Measurements from ENCODE around the gene SEMA3C.
"Not testable (repeated sequence)": the region's sequence is repeated elsewhere in the genome, so short reads cannot be mapped to it uniquely, and the experiment has no call there.

The SEMA3C gene

DNA sequence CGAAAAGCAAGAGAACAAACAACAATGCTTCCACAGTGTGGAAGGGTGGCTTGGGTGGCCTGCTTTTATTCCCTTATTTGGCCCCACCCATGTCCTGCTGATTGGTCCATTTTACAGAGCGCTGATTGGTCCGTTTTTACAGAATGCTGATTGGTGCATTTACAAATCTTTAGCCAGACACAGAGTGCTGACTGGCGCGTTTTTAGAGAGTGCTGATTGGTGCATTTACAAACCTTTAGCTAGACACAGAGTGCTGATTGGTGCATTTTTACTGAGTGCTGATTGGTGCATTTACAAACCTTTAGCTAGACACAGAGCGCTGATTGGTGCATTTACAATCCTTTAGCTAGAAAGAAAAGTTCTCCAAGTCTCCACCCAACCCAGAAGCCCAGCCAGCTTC lies 8.1 kb upstream of the SEMA3C start:
- DNase-seq (ENCODE audit: low spot score), result not testable (repeated sequence)

DNA sequence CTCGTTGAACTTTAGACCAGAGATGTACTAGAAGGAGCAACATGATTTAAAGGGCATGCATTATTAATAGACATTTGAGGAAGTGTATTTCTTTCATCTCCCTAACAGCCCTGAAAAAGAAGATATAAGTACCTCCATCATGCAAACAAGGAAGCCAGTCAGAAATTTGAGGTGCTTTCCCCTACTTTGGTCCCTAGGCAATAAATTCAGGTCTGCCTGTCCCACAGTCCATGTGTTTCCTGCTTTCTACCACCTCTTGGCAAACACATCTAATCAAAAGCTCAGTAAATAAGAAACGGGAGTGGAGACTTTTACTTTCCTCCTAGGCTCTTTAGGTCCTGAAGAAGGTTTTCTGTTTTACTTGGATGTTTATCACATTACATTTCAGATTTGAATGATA lies 5.2 kb upstream of the SEMA3C start:
- DNase-seq (ENCODE audit: low spot score), result no peak

DNA sequence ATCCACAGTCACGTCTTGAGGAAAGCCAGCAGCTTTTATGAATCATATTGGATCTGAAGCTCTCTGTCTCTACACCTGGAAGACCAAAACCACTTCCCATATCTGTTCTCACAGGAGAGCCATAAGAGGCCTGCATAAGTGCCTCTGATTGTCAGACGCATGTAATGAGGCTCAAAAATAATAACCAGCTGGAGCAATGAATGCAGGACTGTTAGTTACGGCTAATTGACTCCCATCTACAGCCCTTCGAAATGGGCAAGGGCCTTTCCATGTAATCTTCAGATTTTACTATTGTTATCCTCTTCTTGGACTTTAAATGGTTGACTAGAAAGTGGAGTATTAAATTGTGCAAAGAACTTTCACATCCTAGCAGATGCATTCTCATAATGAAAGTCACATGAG lies 4.4 kb upstream of the SEMA3C start:
- no peak for DNase-seq (ENCODE audit: low spot score)

DNA sequence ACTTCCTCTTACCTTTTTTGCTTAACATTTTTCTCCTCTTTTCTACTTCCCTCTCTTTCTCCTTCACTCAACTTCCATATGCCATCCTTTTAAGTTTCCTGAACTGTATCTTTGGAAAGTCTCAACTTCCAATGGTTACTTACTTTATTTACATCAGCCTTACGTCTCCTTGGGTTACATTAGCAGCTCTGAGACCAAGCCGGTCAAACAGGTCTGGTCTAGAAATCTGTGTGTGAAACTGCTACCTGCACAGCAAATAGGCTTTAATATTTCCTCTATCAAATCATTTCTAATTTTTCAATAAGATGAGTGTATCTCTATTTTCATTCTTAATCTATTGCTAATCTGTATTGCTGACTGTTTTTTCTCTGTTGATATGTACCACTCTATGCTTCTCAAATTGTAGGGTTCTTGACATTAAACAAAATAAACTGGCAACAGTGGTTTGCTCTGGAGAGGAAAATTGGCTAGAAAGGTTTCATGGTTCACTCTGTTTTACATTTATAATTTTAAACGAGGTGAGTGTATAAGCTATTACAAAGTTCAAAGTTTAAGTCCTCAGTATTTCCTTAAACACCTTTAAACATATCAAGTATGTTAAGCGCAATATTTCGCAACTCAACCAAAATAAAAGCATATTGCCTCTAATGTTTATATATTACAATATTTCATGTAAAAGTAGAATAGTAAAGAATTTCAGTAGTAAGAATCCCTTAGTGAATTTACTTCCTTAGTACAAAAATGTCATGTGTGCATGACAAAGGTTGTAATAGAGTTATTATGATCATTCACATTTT lies 3.6 kb upstream of the SEMA3C start:
- no peak for DNase-seq (ENCODE audit: low spot score)

DNA sequence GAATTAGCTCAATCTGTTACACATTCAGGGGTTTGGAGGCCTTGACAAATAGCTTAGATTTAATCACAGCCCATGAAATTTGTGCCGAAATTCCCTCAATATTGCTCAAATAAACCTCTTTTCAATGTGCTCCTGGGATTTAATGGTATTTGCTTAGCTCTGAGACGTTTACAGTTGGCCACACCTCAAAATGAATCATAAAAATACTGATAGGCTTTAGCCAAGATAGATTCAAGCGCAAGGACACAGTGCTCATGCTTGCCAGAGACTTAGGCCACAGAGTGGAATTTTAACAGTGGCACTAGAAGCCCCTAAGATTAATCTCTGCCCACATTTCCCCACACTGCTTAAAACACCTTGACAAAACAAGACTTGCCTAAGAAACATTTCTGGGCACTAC lies 2.3 kb upstream of the SEMA3C start:
- no peak for DNase-seq (ENCODE audit: low spot score)

DNA sequence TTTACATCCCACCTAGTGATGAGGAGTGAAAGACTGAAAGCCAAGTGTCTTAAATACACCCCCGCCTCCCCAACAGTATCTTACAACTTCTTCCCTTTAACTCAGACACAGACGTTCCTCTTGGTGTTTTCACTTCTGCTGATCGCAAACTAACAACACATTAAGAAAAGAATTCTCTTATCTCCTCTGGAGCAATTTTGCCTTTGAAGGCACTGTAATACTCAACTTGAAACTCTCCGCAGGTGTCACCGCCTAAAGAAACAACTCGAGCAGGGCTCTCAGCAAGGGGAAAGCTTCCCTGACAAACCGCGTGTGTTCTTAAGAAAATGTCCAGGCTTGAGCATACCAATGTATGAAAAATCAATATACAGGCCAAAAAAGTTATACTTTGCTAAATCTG lies 452 bp downstream of the SEMA3C start:
- no peak for DNase-seq (ENCODE audit: low spot score)

DNA sequence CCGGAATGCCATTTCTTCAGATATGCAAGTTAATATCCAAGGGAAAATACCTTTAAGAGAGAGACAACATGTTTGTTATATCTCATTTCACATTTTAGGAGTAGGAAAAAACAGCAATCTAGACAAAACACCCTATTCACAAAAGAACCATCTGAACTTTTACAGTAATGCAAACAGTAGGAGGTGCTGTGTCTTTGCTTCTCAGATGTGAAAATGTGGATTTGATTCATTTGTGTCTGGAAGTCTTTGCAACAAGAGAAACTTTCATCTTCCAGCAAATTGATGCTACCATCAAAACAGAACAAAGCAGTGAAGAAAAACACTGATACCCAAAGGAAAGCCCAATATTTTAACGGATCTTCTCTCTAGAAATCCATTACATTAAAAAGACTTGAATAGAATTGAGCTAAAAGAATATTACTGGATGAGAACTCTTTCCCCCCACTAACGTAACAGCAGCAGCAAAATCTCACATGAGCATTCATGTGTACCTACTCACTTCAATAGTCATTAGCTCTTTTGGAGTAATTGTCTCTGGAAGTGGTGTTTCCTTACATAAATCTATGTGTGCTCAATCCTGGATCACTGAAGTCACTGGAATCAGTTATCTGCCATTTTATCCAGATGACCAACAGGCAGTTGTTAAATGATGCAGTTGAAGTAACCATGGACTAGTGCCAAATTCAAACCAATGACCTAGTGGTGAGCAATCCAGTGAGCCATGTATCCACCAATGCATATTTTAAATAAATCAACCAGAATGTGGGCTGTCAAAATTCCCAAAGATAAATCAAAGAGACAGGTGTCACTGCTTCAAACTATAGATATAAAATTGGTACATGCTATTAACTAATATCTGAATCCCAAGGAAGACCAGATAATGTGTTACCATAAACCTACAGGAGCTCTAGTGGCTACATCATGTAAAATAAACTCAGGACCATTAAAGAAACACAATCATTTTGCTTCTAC lies 1.8 kb downstream of the SEMA3C start:
- no peak for DNase-seq (ENCODE audit: low spot score)

DNA sequence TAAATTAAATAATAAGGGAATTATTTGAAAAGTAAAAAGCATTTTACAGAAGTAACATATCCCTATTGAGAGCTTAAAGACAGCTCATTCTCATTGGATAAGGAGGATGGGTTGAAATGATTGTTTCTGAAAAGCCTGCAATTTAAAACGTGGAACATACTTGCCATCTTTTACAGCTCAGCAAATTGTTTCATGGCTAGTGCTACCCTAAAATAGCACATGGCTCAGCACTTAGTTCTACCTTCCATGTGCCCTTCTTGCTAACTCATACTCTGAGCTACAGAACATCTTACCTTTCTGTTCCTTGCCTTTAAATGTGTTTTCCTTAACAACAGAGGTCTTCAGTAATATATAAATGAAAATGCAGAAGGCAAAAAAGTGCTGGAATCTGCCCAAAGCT lies 8.6 kb downstream of the SEMA3C start:
- DNase-seq (ENCODE audit: low spot score), result no peak

DNA sequence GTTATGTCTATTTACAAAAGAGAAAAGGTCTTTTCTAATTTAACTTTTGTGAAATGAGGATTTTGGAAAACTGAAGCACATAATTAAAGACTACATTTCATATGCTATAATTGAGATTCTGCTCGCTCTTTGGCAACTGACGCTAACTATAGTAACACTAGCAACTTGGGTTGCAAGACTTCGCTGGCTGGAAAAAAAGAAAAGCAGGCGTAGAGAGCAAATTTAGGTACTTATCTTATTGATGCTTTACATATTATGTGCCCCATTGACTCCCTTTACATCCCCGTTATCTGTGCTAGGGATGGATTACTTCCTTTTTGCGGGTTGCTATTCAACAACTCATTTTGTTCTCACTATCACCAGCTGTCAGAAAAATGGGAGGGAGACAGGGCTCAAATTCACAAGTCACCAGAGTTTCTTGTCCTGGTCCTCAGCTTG lies 10.5 kb downstream of the SEMA3C start:
- no peak for DNase-seq (ENCODE audit: low spot score)

DNA sequence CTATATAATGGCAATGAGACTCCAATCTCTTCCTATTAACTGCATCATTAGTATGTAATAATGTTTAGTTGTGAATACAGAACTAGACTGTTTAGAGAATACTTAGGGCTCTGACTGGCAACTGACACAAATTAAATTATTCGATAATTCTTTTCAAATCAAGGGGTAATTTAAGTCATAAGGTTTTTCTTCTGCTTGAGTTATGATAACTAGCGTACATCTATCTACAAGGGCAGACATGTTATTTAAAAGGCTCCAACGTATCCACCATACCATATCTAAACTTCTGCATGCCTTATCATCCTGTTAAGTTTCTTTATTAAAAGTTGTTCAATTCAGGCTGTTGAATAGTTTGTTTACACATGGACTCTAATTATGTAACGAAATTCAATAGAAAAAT lies 11.2 kb downstream of the SEMA3C start:
- DNase-seq (ENCODE audit: low spot score), result no peak

DNA sequence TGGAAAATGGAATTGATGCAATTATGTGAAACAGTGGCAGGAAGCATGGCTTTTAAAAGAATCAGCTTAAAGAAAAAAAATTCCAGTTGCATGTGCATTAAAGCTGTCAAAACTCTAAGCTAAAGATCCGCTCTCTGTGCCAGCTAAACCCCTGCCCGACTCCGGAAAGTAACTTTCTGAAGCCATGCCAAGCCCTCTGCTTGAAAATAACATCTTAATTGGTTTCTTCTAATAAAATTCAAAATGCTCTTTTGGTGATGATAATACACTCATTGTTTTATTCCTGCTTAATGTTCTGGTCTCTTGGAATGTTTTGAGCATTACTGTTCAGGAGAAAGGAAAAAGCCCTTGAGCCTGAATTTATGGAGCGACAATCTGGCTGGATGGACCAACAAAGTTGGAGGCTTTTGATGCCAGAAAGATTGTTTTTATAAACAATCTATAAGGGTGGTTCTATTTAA lies 11.7 kb downstream of the SEMA3C start:
- DNase-seq (ENCODE audit: low spot score), result no peak

DNA sequence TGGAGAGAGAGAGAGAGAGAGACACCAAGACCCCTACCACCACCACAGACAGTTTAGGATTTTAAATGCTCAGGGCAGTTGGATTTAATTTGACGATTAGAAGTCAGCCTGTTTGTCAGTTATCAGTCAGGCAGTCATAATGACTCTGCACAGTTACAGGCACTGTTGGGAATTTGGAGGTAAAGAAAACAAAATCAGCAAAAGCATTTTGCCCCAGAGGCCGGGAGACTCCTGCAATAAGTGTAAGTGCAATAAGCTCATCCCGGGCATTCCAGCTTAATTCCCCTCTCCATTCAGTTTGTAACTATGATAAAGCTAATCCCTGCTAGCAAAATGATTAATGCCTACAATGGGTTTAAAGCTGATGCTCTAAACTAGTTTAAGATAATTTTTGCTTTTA lies 13.5 kb downstream of the SEMA3C start:
- no peak for DNase-seq (ENCODE audit: low spot score)

DNA sequence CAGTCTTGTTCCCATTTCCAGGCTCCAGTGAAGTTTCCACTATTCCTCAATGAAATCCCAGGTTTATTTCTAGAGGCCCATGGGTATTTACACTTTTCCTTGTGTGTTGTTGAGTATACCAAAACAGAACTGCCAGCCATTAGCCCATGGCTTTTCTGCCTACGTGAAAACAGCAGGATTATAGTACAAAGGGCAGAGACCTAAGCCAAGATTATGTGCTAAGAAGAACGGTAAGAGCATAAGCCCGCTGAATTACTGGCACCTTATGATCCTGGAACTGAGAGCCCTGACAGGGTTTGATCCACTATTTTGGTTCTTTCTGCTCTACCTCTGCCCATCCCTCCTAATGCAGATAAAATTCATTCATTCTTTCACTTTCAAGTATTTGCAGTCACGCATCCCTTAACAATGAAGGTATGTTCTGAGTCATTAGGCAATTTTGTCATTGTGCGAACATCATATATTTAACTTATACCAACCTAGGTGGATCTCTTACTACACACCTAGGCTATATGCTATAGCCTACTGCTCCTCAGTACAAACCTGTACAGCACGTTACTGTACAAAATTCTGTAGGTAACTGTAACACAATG lies 16.0 kb downstream of the SEMA3C start:
- no peak for DNase-seq (ENCODE audit: low spot score)

DNA sequence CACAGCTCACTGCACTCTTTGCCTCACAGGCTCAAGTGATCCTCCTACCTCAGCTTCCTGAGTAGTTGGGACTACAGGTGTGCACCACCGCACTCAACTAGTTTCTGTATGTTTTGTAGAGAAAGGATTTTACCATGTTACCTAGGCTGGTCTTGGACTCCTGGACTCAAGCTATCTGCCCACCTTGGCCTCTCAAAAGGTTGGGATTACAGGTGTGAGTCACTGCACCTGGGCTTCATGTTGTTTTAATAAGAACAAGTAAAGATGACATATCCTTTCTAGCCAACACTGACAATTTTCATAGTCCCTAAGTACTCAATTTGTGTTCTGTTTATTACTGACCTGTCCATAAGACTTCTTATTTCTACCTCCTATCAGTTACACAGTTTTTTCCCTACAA lies 16.8 kb downstream of the SEMA3C start:
- DNase-seq (ENCODE audit: low spot score), result no peak

DNA sequence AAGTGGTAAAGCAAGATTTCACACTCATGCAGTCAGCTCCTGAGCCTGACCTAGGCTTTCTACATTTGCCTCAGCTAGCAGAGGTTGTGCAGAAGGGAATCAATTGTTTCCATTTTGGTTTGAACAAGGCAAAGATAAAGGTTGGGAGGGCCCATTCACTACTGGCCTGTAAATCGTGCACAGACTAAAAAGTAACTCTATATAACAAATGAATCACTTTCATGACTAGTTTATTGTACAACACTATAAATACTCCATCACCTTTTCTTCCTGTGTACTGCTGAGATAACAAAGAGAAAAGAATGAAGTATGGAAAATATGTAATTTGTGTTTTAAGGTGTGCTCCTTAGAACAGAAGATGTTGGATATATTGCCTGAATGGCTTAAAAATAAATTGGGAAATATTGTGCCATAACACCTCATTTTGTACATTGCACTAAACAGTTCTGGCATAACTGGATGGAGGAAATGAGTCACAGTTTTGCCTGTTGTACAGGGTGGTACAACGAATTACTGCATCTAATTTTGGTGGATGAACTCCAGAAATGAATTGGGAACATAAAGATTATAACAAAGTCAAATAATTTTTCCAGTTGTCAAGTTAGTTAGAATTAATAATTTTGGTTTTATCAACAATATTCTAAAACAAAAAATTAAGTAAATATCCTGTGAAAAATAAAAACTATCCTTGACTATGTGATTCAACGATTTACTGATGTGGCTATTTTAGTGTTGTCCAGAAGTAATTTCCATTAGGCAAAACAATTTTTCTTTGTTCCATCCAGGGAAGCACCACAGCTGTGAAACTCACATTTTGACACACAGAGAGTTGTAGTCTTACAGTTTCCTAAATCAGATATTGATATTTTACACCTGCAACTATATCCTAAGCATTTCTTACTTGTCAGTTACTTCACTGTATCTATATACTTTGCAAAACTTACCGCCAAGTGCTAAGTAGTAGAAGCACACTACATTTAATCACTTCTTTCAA lies 18.0 kb downstream of the SEMA3C start:
- DNase-seq (ENCODE audit: low spot score), result no peak

DNA sequence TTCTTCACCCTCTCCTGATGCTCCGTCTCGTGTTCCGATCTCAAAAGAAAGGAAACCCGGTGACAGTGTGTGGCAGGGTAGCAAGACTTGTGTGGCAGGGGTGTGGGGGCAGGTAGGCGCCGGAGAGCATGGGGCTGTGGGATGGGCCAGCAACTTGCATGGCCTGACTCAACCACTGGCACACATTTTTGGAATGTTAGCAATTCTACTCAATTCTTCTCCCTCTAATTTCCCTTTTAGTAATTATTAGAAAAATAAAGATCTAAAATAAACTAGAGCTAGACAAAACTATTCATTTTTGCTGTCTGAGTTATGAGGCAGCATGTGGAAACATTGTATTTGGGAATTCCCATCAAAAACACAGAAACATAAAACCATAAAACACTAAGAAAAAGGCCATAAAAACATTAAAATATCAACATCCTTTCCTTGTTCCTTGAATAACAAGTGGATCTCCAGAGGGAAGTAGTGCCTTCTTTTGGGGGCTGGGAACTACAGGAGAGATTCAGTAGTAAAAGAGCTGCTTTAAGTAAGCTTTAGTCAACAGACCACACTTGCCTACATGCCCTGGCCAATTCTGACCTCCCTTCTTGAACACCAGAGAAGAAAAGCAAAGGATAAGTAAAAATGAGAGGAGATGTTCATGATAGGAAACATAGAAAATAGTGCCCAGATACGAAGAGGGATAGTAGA lies 21.8 kb downstream of the SEMA3C start:
- no peak for DNase-seq (ENCODE audit: low spot score)

DNA sequence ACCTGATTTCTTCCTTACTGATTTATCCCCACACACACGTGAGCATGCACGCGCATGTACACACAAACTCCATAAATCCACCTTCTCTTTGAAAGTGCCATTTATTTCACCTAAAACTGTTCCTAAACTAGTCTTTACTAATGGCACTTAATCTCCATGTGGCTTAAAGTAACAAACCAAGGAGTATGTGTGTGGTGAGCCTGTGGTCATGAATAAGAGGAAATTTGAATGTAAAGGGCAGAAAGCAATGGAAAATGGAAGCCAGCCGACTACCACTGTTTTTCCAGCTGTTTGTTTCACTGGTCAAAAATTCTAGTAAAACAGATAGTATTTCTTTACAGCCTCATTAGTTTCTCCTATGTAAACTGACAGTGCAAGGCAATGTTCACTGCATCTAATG lies 23.8 kb downstream of the SEMA3C start:
- no peak for DNase-seq (ENCODE audit: low spot score)

DNA sequence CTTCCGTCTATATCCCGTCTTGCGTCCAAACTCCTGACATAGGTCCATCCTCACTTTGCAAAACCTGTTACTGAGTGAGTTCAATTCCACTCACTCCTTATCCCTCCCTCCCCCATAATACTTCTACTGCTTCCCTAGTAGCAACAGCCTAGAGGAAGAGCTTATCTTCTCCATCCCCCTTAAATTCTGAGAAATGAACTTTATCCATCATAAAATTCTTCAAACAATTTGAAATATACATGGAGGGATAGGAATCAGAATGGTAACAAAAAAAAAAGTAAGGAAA lies 27.6 kb downstream of the SEMA3C start:
- DNase-seq (ENCODE audit: low spot score), result no peak

DNA sequence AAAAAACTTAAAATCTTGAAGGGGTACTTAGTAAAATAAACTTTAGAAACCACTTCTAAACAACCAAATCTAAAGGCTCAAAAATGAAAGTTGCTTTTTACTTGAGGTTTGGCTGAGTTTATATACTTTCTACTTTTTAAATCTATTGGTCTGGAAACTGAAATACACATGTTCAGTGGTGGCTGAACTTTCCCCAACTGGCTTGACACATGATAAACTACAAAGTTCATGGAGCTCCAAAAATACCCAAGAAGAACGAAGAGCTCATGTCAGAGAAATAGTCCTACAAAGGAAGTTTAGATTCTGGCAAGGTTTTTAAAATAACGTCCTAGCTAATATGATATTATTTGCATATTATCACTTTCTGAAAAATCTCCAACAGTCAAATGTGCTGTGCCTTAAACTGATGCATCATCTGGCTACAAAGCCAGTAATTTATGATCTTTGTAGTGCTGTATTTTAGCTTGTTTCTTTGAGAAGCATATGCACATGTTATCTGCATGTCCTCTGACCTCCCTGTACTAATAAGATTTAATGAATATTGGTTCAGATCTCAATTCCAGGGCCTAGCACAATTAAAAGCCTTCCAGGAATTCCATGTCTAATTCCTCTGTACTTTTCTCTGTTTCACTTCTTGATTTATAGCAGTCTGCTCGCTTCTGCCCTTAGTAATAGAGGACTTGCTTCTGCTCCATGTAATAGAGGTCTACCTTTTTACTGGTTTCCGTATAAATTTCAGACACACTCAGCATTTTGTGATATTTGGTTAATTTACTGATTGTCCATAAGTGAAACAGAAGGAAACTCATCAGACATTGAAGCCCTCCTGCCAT lies 28.2 kb downstream of the SEMA3C start:
- no peak for DNase-seq (ENCODE audit: low spot score)

DNA sequence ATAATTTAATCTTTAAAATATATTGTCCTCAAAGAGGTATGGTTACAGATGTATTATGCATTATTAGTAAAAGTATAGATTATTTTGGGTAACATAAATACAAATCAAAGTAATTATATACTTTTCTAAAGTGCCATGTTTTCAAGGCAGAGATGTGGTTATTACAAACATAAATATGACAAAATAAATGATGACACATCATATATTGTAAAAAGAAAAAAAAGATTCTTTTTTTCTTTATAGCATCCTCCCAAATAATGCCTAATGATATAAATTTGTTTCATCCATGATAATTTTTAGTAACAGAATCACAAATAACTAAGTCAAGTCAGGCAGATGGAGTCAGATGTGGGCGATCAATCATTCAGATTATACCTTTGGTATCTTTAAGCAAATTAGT lies 29.3 kb downstream of the SEMA3C start:
- no peak for DNase-seq (ENCODE audit: low spot score)

Data from germinal center (tissue), 1 donor.